Adrenal gland (tissue), 5 donors: ENCODE measurements around the gene EYA4.

ENCODE experiments used
- POLR2A ChIP-seq, 2 donors: fragments of 450-650 bp; IDR thresholded peaks; one replicate each; pipeline ENCODE4 v1.6.1; 2017; ENCODE audit warnings: antibody characterized with exemption in 2 of 2, mild to moderate bottlenecking in 2 of 2, moderate library complexity in 1 of 2
- TF ChIP-seq, protein P1 (sequence below), 6 experiments: fragments of 450-650 bp in 4 of 6; fragments of 200-600 bp in 2 of 6; sonication (generic) in 1 of 6; IDR thresholded peaks; 1 replicate in 5 of 6; 2 replicates in 1 of 6; pipeline versions ENCODE4 v1.5.1 to v1.8.0; 2016 to 2021; ENCODE audit warnings: antibody characterized with exemption in 6 of 6, mild to moderate bottlenecking in 2 of 6, moderate library complexity in 1 of 6
- donor health status: DM: no; HTN: no; CAD: no.

DNA sequence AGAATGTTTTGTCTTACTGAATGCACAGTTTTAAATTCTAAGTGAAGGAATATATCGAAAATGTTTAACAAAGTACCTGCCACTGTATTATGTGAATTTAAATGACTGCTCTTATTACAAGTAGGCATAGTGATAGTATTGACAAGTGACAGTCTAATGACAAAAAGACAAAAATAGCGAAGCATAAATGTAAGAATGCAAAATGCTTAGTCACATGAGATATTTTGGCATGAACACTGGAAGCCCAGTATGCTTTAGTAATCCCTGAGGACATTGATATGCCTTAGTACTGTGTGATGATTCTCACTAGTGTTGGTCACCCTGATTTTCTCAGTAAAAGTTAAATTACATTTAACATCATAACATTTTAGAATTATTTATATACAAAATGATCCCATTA, 153.5 kb downstream of the EYA4 start:
- TF ChIP-seq, protein P1, sequence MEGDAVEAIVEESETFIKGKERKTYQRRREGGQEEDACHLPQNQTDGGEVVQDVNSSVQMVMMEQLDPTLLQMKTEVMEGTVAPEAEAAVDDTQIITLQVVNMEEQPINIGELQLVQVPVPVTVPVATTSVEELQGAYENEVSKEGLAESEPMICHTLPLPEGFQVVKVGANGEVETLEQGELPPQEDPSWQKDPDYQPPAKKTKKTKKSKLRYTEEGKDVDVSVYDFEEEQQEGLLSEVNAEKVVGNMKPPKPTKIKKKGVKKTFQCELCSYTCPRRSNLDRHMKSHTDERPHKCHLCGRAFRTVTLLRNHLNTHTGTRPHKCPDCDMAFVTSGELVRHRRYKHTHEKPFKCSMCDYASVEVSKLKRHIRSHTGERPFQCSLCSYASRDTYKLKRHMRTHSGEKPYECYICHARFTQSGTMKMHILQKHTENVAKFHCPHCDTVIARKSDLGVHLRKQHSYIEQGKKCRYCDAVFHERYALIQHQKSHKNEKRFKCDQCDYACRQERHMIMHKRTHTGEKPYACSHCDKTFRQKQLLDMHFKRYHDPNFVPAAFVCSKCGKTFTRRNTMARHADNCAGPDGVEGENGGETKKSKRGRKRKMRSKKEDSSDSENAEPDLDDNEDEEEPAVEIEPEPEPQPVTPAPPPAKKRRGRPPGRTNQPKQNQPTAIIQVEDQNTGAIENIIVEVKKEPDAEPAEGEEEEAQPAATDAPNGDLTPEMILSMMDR (IDR thresholded peaks at IDR 0.05): no peak
- no peak for TF ChIP-seq POLR2A (IDR thresholded peaks at IDR 0.05)
